Ecto neural progenitor cell (in vitro differentiated cells): ENCODE results near the gene OCRL.

Source experiments
- DNase-seq: peaks from one replicate; pipeline ENCODE4 v3.0.0-alpha.2; 2018; ENCODE audit warnings: low spot score

OCRL gene

DNA sequence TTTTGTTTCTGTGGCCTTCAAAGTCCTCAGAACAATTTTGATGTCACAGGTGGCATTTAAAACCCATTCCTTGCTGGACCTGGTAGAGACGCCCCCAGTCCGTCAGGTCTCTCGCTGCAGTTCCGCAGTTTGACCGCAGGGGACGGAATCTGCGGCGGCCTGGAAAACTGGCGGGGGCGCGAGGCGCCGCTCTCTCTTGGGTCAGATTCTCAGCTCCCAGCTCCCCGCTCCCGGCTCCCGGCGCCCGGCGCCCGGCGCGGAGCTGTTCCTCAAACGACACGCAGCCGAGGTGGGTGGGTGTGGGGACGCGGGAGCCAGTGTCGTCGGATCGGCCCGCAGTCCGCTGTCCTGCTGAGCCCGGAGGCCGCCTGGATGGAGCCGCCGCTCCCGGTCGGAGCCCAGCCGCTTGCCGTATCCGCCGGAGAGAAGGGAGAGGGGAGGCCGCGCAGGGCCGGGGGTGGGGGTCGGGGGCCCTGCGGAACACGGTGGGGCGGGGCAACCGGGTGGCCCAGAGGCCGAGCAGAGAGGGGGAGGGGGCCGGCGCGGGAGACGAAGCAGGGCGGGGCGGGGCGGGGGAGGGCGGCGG, at the start of gene OCRL:
Gene OCRL (plus strand): TSS at position 192 of the 586 bp plus-strand sequence. CDS start 181 bp downstream, at position 373.
- DNase-seq: peak; percentile 79

DNA sequence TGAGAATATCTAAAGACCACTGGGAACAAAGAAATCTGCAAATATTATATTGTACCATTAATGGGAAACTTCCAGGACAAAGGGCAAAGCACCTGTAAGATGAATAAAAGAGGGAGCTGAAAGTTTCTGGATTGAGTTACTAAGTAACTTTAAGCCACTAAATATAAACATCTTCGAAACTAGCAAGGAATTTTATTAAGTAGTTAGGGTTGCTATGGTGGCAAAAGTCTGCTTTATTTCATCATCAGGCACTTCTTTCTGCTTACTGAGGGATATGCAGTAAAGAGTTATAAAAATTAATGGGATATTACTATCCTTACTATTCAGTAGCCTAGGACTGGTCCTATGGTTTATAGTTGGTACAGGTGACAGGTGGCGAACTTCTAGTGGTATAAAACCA, 49.7 kb upstream of the OCRL start:
- DNase-seq: no peak

DNA sequence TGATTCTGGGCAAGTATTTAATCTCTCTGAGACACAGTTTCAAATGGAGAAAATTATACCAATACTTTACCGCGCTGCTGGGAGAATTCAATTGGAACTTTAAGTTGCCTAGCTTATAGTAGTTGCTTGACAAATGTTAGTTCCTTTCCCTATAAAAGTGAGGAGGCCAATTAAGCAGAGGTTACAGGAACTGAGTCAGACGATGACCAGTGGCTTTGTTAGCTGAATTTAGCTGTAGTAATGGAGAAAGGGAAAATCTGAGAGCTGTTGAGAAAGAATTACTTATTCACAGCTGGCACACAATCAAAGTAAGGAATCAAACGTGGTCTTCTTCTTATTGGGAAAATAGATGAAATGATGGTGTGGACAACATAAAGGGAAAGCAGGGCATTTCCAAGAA, 46.4 kb upstream of the OCRL start:
- no peak for DNase-seq

DNA sequence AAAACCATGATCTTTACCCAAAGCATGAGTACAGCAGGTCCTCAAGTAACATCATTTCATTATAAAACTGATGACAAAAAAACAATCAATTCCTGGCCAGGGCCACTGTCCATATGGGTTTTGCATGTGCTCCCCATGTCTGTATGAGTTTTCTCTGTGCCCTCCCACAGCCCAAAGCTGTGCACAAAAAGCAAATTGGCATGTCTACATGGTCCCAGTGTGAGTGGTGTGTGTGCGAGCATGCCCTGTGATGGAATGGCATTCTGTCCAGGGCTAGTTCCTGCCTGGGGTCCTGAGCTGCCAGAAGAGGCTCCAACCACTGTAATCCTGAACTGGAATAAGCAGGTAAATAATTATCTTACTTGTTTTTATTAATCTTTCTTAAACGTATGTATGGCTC, 45.2 kb upstream of the OCRL start:
- no peak for DNase-seq

DNA sequence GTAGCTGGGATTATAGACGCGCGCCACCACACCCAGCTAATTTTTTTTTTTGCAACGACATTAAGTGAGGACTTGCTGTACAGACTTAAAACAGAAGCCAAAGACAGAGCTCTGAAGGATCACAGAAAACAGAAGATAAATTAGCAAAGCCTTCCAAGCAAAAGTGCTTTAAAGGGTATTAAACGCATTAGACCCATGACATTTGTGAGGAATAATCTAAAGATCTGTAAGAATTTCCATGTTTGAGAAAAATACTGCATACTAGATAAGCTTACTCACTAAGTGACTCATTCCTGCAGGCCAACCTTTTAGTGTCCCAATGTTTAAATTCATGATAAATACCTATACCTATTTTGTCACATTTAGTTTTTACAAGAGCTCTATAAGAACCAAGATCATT, 44.2 kb upstream of the OCRL start:
- no peak for DNase-seq

DNA sequence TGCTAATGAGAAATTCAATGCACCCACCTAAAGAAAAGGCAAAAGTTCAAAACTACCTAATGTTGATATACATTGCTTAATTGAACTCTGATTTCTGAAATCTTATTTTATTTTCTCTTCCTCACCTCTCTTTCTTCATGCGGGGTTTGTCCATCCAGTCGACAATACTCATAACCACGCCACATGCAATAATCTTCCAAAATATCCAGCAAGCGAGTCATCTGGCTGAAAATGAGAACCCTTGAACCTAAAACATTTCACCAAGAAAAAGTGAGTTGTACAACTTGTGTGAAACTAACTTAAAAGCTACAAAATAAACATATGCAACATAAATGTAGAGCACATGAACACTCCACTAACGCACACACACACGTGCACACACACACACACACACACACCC, 43.4 kb upstream of the OCRL start:
- no peak for DNase-seq

DNA sequence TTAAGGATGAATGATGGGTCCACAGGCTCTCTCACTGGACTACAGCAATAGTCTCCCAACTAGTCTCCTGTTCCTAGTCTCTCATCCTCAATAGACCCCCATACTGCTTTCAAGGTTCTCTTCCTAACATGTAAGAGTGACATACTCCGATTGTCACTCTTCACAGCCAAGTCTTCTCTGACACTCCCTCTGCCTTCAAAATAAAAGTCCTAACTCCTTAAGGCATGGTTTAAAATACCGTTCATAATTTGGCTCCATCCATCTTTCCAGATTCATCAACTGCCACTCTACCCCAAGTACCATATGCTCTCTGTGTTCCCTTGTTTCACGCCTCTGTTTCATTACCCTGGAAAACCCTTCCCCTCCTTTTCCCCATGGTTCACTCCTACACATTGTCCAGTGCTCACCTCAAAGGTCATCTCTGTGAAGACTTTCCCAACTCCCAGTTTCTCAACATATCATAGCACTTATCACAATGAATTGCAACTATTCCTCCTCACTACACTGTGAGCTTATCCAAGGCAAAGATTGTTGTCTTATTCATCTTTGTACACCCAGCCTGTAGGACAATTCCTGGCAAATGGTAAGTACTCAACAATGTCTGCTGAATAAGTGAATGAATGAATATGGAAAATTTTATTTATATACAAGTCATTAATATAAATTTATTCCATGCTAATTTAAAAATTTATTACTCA, 42.8 kb upstream of the OCRL start:
- DNase-seq: no peak

DNA sequence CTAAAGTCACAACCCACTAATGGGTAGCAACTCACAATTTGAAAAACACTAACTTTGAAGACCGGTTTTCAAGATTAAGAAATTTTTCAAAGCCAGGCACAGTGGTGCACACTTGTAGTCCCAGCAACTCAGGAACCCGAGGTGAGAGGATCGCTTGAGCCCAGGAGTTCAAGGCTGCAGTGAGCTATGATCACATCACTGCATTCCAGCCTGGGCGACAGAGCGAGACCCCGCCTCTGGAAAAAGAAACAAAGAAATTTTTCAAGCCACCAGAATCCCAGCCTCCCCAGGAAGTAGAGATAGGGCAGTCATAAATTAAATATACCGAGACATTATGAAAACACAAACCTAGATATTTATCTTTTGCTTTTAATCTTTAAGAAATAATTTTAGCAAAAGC, 29.7 kb upstream of the OCRL start:
- no peak for DNase-seq

DNA sequence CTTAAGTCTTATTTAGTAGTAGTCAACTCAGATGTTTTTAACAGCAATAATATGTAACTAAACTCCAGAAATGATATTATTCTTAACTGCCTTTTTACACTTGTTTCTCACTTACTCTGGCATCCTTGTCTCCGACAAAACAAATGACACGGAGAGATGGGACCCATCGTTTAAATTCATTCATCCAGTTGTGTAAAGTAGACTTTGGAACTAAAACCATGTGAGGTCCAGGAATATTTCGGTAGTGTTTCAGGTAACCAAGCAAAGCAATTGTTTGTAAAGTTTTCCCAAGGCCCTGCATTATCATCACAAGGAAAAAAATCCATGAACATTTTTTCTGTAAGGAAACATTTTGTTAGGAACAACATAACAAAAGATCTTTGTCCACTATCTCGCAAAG, 28.4 kb upstream of the OCRL start:
- no peak for DNase-seq

DNA sequence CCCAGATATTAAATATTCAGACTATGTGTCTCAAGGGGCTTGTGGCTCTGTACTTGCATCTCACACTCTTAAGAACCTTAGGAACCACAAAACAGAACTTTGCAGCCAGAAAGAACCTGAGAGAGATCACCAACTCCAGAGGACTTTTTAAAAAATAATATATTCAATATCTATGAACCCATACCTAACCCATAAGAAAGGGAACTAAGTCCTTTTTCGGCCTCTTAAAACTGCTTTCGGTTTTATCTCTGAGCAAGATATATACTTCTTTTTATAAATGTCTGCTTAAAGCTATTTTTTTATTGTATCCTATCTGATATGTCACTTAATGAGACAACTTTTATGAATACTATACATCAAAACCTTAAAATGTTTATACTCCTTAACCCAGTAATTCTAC, 27.6 kb upstream of the OCRL start:
- DNase-seq: no peak

DNA sequence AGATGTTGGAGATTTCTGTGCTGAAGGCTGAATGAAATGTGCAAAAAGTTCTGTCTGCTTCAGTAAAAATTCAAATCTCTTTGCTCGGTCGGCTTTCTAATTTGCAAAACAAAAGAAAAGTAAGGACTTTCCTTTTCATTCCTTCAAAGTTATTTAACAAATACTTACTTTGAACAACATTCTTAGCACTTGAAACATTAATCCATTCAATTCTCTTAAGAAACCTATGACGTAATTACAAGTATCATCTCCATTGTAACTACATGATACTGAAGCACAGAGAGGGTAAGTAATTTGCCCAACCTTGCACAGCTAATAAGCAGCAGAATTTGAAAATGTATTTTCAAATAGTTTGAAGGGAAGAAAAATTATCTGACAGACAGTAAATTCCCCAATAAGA, 23.7 kb upstream of the OCRL start:
- DNase-seq: no peak

DNA sequence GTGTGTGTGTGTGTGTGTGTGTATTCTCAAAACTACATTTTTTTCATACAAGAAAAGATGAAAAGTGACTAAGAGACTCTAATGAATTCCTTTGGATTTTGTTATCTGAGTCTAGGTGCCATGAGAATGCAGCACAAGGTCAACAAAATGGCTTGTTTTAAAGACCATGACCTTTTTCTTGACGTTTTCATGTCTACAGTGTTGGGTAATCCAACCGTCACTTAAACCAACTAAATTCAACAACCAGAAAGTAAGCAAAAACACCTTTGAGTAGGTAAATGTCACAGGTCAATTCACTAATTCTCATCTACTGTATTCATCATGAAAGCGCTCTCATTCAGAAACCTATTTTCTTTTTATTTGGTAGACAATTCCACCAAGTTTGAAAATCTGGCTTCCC, 19.9 kb upstream of the OCRL start:
- DNase-seq: no peak

DNA sequence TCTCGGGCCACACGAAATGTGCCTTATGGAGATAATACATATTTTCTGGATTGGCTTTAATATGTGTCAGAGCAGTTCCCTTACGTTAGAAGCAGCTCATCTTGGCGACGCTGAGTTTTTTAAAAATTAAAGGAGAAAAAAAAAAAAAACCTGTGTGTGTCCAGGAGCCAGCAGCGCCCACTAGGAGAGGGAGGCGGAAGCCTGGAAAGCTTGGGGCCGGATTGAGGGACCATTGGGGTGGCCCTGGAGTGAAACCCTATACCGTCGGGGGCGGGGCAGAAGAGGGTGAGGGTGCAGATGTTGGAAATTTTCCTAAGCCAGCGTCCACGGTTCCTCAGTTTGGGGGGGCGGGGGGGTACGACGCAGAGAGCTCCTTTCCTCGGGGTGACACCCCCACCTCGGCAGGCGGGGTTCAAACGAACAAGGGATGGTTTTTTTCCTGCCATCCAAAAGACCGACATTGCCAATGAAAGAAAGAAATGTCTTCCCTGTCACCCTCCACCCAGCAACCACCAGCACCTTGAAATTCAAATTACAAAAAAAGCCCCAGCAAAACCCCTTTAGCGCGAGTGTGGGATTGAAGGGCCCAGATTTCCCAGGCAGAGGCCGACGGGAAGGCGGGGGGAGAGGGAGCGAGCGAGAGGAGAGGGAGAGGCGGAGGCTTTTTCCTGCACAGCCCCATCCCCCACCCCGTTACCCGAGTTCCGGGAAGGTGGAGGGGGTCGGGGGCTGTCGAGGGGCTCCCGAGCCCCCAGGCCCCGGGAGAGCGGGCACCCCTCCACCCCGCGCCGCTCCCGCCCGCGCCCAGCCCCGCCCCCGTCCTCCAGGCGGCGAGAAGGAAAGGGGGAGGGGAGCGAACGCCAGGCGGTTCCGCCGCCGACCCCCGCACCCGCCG, 17.6 kb upstream of the OCRL start:
- peak; percentile 63 for DNase-seq

DNA sequence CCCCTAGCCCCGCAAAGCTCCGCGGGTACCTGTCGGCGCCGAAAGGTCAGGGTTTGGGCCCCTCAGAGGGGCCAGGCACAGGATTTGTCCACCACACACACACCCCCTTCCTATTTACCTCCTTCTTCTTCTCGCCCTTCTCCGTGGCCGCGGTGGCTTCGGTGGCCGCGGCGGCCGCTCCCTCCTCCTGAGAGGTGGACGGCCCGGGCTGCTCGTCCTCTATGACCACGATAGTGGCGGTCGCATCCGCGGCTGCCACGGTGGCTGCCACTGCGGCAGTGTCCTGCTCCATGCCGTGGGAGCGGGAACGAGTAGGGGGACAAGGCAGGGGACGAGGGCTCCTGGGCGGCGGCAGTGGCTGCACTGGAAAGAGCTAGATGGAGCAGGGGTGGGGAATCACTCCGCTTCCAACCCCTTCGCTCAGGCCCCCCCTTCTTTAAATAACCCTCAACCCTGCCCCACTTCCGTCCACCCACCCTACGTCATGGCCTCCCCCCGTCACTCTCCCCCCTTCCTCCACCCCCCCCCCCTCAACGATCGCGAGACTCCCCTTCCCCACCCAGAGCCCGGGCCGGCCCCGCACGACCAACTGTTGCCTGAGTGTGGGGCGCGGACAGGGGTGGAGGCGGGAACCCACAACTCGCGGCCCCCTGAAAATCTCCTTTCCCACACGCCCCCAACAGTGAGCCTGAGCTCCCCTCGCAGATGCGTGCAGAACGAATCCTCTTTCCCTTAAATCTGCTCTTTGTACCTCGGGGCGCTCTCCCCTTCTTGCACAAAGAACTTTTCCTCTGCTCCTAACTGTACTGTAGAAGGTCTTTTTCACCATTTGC, 16.8 kb upstream of the OCRL start, which contains the start of gene SMARCA1:
Gene SMARCA1 (minus strand): TSS at position 412 of the 833 bp plus-strand sequence. CDS start 120 bp downstream, at position 292.
- DNase-seq: peak; percentile 69

DNA sequence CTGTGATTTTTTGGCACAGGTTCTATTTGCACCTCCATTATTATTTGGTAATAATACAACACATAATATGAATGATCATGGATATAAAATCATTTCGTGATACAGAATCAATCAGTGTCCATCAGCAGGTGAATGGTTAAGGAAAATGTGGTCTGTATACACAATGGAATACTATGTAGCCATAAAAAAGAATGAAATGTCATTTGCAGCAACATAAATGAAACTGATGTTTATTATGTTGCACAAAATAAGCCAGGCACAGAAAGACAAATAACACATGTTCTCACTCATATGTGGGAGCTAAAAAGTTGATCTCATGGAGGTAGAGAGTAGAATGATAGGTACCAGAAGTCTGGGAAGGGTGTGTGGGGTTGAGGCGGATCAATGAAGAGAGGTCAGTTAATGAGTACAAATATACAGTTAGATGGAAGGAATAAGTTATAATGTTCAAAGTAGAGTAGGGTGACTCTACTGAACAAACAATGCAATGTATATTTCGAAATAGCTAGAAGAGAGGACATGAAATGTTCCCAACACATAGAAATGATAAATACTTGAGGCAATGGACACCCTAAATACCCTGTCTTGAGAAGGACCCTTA, 15.7 kb upstream of the OCRL start:
- DNase-seq: no peak

DNA sequence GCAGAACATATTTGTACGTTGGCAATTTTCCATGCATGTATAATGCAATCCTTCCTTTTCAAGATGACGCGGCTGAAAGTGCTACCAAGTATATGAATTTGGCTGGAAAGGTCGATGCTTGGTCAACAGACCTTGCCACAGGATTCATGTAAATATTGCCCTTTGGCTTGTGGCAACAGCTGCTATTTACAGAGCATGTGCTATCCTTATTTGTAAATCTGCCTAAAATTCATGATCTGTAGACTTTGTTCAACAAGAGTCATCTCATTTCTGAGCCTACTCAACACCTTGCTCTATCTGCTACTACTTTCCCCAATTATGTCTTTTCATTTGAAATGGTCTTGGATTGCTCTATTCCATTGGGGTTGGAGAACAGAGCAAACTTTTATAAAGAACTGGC, 14.9 kb upstream of the OCRL start:
- no peak for DNase-seq

DNA sequence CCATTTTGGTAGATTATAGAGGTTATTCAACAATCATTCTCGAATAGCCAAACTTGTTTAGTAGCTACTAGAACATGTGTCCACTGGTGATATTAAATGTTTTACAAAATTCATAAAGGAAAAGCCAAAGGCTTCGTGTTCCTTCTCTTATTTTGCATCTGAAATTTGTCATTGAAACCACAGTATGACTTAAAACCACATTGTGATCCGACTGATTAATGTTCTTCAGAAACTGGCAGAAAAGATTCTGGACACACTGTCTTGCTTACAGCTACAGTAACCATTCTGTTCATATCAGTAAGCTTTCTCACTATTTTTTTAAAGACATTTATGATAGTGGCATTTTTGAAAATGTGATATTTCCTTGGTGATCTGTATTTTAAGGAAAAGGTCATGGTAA, 14.2 kb upstream of the OCRL start:
- no peak for DNase-seq

DNA sequence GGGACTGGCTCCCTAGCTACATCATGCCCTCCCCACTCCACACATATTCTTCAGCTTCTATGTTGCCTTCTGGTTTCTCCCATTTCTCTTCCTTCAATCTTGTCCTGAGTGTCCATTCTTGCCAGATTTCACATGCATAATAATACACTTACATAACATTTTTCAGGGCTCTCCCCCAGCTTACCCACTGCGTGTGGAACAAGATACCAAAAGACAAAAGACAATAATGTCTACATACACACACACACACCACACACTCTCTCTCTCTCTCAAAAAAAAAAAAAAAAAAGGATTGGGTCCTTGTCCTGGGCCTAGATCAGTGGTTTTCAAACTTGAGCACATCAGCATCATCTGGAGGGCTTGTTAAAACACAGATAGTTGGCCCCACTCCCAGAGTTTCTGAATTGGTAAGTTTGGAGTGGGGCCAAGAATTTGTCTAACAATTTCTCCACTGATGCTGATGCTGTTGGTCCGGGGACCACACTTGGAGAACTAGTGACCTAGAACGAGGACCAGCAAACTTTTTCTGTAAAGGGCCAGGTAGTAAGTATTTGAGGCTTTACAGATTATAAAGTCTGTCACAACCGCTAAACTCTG, 10.3 kb upstream of the OCRL start:
- DNase-seq: no peak

DNA sequence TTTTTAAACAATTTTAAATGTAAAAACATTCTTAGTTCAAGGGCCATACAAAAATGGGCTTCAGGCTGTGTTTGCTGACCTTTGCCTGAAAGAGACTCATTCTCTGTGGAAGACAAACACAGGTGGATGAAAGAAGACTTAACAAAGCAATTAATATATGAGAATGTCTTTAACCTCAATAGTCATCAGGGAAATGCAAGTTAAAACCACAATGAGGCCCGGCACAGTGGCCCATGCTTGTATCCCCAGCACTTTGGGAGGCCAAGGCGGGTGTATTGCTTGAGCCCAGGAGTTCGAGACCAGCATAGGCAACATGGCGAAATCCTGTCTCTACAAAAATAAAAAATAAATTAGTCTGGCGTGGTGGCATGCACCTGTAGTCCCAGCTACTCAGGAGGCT, 9.6 kb upstream of the OCRL start:
- no peak for DNase-seq

DNA sequence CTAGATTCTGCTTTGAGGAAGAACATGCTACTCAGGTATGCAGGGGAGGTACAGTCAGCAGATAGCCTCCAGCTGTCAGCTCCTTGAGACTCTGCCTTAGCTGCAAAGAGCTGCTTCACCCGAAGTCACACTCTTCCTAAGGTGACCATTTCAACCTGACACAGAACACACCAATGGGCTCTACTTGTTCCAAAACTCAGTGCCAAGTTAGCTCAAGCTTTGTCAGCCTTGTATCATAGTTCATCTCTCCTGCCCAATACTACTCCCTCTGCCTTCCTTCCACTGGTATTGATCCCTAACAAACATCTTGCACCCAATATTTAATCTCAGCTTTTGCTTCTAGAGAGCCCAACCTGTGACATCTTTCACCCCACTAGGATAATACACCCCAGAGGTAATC, 8.9 kb upstream of the OCRL start:
- no peak for DNase-seq
